ENCODE results near the gene SCGB1C1.
A peak's percentile ranks its signal among the peaks of the same experiment; 100 is the strongest.

The SCGB1C1 gene

DNA sequence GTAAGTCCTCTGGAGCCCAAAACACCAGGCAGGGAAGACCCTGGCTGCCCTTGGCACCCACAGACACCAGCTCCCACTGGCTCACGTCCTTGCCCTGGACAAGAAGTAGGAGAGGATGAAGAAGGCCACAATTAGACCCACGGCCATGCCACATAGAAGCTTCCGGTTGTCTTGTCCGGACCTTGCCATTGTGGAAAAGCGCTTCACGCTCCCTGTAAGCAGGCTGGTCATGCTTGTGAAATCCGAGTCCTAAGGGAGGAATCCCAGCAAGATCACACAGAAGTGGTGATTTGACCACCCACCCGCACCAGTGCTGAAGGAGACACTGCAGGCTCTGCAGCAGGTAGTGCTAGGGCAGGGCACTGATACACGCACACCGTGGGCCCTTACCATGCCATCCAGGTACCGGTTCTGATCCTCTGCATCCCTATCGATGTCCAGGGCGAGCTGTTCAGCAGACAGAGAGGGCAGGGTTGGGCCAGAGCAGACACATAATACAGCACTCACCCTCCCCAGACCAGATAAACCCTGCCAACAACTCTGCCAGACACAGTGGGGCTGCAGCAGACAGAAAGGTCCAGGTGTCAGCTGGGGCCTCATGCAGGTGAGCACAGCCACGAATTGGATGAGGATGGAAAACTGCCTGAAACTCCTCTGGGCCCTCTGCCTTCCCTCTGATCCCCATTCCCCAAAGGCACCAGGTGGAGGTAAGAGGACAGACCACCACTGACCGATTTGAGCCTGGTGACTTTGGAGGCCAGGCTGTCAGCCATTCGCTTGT, 12.5 kb downstream of the SCGB1C1 start:
- DNase-seq, result no peak

DNA sequence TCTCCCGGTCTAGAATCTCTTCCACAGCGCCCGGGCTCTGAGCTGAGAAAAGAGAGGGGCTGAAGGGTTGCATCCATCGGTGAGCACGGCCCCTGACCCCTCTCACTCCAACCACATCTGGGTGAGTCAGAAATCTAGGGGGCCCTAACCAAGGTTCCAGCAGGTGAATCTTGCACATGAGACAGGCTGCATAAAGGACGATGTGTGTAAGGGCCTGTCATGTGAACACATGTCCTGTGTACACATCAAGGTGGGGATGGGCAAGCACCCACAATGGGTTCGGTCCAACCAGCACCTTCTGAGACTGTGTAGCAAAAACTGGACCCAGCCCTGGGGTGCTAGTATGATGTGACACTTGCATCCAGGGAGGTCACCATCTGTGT, 13.1 kb downstream of the SCGB1C1 start:
- no peak for DNase-seq

DNA sequence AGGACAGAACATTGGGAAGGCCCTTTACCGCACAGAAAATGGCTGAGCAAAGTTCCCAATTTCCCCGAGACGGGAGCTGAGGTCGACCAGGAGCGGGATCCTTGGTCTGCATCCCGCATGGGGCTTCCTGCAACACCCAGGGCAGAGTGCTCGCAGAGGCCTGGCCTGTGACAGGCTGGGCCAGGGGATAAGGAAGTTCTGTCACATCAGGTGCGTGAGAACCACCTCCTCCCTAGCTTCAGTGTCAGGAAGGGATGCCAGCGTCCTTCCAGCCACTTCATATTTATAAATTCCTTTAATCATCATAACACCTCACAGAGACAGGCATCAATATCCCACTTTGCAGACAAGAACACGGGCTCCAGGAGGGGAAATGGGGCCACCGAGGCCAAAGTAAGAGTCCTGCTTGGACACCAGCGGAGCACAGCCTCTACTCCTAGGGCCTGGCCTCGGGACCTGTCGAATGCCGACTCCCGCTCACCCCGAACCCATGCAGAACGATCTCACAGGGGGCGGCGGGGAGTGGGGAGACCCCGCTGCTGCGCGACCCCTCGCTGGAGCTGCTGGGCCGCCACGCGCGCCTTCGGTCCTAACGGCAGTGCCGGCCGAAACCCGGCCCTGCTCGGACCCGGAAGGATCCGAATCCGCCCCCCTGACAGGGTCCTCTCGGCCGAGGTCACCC, 13.8 kb downstream of the SCGB1C1 start:
- DNase-seq, result peak; percentile 38

DNA sequence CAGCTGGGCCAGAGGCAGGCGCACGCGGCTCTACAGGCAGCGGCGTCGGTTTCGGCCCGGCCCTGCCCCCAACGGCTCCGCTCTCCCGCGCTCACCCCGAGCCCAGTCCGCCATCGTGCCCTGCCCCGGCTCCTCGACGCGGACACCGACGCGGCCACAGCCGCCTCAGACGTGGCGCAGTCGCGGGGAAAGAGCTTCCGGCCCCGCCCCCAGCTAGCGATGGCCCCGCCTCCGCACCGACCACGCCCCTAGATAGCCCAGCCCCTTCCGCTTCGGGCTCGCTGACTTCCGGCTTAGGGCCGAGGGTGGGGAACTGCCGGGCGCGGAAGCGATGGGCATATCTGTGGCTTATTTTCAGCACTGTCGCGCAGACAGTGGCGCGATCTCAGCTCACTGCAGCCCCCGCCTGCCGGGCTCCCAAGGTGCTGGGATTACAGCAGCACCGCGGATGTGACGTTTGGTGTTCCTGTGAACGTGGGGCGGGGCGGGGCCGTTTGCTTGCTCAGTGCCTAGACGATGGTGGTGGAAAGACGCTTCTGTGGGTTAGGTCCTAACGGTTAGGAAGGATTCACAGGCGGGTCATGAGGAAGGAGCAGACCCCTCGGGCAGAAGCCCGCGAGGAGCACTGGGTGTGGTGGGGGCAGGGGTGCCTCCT, 14.5 kb downstream of the SCGB1C1 start, which contains the start of the genes BET1L and RIC8A:
BET1L (minus strand) TSS at position 192 of the 655 bp plus-strand sequence; CDS start at position 114, 78 bp downstream.
RIC8A (plus strand) TSS at position 501 of the 655 bp plus-strand sequence. CDS start 1,147 bp downstream, outside the sequence.
- peak; percentile 99 for DNase-seq

DNA sequence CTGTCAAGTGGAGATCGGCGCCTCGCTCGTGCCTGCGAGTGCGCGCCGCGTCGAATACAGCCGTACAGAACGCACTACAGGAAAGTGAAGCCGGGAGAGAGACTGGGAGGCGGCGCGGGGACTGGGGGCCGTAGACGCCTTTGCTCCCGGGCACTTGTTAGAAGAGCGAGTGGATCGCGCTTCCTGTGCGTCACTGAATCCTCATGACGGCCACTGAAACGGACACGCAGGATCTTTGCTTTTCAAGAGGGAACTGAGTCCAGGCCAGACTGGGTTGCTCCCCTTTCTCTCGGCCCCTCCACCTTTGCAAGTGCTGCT, 14.9 kb downstream of the SCGB1C1 start:
- no peak for DNase-seq

DNA sequence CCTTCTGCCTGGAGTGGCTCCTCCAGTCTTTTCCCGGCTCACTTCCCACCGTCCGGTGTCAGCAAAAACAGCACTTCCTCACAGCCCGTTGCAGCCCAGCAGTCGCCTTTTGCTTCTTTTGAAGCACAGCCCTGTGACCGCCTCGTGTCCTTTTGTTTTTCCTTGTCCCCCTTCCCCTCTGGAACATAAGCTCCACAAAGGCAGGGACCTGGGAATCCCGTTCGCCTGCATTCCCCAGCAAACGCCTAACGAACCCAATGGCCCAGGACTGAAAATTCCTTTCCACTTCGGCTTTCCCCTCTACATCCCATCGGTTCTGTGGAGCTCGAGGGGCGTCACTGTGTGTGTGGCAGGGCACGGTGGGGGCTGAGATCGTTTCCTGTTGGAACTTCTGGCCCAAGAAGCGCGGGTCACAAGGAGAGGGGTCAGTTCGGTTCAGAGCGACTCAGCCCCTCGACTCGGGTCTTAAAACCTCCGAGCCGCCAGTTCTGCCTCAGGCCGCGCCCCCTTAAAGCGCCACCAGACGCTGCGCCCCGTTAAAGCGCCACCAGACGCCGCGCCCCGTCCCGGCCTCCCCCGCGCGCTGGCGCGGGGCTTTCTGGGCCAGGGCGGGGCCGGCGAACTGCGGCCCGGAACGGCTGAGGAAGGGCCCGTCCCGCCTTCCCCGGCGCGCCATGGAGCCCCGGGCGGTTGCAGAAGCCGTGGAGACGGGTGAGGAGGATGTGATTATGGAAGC, 15.5 kb downstream of the SCGB1C1 start:
- peak; percentile 89 for DNase-seq

DNA sequence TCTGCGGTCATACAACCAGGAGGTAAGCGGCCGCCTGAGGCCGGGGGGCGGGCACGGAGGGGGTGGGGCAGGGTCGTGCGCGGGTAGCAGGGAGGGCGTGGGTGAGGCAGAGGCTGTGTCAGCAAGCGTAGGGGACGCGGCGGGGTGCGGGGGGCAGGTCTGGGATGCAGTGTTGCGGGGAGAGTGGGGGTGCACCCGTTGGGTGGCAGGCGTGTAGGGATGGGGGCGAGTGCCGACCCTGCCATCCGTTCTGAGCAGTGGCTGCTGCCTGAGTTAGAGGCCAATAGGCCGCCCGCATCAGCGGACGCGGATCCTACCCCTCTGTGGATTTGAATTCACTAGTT, 16.0 kb downstream of the SCGB1C1 start:
- no peak for DNase-seq

DNA sequence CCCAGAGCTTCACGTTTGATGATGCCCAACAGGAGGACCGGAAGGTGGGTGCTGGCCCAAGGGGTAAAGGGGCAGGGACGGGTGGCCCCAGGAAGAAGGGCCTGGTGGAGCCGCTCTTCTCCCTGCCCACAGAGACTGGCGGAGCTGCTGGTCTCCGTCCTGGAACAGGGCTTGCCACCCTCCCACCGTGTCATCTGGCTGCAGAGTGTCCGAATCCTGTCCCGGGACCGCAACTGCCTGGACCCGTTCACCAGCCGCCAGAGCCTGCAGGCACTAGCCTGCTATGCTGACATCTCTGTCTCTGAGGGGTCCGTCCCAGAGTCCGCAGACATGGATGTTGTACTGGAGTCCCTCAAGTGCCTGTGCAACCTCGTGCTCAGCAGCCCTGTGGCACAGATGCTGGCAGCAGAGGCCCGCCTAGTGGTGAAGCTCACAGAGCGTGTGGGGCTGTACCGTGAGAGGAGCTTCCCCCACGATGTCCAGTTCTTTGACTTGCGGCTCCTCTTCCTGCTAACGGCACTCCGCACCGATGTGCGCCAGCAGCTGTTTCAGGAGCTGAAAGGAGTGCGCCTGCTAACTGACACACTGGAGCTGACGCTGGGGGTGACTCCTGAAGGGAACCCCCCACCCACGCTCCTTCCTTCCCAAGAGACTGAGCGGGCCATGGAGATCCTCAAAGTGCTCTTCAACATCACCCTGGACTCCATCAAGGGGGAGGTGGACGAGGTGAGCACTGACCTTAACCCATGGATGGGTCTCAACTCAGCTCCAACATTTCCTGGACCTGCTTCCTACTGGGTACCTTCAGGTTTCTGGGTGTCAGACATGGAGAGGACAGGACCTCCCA, 16.6 kb downstream of the SCGB1C1 start:
- no peak for DNase-seq

DNA sequence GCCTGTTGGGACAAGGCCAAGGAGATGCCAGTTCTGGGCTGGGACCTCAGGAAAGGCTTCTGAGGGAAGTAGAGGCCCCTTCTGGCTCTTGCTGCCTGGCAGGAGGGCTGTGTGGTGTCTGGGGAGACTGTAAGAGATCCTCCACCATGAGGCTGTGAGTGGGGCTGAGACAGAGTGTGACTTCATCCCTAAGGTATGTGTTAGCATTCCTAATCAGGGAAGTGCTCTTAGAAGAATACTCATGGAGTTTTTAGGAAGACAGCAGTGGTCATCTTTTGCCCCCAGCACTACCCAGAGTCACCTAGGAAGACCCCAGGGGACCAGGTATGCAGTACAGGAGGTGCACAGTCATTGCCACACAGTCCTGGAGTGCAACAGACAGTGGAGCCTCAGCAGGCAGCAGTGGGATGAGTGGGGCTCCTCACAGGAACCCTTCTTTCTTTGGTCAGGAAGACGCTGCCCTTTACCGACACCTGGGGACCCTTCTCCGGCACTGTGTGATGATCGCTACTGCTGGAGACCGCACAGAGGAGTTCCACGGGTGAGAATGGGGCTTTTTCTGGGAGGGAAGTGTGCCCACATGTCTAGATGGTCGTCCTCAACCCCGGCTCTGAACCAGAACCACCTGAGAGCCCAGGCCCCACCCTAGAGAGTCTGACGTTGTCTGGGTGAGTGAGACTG, 17.4 kb downstream of the SCGB1C1 start:
- no peak for DNase-seq

DNA sequence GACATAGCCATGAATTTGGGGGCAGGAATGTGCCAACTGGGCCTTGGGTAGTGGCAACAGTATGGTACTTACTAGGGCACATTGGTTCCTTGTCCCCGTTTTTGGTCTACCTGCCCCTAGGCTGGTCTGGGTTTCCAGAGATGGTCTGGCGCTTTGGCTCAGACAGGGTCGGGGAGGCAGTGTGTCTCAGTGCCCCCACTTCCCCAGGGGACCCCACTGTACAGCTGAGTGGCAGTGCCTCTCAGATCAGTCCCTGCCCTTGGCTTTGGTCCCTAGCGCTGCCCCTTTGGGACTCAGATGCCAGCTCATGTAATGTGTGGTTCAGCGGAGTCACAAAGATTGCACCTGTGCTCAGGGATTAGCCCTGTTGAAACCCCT, 17.9 kb downstream of the SCGB1C1 start:
- no peak for DNase-seq

DNA sequence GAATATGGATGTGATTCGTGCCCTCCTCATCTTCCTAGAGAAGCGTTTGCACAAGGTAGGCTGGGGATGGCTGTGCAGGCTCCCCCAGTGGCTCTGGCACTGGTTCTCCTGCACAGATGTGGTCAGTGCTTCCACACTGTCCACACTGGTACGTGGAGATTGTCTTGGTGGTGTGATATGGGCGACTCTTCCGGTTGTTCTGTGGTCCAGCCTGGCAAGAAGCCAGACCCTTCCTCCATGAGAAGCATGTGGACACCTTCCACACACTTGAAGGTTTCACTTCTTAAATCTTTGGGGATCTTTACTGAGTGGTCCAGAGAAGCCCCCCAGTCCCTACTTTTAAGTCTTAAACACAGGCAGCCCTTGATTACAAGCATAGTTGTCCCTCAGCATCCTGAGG, 18.4 kb downstream of the SCGB1C1 start:
- DNase-seq, result no peak

DNA sequence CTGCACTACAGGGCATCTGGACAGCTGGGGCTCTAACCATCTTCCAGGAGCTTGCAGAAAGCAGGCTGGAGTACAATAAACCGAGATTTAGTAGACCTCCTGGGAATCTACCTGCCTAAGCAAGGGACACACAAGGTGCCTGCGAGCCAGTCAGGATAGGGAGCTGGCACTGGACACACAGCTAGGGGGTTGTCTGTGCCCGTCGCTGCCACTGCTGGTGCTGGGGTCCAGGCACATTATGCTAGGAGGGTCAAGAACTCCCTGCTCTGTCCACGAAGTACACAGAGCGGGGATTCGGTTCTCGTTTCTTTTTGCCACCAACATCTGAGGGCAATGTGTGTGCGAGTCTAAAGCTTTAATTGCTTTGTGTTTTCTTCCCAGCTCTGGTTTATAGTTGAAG, 18.9 kb downstream of the SCGB1C1 start:
- no peak for DNase-seq

DNA sequence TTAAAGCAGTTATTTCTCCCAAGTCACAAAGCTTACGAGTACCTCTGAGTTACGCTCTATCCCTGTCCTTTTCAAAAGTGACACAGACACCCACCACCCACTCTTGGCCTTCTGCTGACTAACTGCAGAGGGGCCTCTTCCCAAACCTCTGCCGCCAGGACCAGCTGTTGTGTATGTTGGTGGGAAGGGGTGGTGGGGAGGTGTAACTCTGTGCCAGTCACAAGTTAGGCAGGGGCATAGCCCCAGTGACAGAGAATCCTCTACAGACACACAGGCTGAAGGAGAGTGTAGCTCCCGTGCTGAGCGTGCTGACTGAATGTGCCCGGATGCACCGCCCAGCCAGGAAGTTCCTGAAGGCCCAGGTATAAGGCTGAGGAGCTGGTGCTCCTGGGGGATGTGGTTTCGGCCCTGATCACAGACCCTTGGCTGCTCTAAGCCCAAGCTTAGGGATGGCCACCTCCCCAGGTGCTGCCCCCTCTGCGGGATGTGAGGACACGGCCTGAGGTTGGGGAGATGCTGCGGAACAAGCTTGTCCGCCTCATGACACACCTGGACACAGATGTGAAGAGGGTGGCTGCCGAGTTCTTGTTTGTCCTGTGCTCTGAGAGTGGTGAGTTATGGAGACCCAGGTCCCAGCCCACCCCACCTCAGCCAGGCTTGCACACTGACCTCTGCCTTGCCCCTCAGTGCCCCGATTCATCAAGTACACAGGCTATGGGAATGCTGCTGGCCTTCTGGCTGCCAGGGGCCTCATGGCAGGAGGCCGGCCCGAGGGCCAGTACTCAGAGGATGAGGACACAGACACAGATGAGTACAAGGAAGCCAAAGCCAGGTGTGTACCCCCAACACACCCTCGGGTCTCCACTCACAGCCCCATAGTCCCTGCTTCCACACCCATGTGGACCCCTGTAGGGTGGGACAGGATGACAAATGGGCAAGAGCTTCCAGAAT, 19.5 kb downstream of the SCGB1C1 start:
- no peak for DNase-seq

DNA sequence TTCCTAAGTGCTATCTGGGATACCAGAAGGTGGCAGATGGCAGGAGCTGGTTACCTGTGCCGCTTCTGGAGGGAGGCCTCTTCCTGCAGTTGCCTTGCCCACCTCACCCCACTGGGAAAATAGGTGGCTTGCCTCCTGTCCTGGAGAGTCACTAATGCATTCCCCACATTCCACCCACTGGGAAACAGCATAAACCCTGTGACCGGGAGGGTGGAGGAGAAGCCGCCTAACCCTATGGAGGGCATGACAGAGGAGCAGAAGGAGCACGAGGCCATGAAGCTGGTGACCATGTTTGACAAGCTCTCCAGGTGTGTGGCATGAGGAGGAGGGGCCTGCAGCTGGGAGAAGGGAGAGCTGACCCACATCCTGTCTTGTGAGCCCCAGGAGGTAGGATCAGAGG, 20.2 kb downstream of the SCGB1C1 start:
- DNase-seq, result no peak

DNA sequence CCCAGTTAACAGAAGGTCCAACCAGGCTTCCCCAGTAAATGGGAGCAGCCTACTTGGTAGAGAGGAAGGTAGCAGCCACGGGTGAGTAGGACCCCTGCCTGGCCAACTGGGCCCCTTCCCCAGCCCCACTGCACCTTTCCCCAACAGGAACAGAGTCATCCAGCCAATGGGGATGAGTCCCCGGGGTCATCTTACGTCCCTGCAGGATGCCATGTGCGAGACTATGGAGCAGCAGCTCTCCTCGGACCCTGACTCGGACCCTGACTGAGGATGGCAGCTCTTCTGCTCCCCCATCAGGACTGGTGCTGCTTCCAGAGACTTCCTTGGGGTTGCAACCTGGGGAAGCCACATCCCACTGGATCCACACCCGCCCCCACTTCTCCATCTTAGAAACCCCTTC, 21.2 kb downstream of the SCGB1C1 start:
- no peak for DNase-seq

DNA sequence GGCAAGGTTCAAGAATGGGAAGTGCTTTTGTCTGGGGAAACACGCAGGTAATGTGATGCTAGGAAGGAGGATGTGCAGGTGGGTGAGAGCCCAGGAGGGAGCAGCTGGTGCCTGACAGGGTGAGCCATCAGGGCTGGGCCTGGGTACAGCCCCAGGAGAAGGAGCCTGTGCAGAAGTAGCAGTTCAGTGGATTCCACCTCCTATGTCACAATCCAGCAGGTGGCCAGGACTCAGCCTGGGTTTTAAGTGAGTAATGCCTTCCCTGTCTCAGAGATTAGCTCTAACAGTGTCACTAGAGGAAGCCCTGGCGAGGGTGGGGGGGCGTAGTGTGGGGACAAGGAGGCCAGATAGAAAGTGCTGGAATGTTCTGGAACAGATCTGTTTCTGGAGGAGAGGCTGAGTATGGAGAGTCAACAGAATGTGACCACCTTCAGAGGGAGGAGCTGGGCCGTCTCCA, 22.7 kb downstream of the SCGB1C1 start:
- no peak for DNase-seq

DNA sequence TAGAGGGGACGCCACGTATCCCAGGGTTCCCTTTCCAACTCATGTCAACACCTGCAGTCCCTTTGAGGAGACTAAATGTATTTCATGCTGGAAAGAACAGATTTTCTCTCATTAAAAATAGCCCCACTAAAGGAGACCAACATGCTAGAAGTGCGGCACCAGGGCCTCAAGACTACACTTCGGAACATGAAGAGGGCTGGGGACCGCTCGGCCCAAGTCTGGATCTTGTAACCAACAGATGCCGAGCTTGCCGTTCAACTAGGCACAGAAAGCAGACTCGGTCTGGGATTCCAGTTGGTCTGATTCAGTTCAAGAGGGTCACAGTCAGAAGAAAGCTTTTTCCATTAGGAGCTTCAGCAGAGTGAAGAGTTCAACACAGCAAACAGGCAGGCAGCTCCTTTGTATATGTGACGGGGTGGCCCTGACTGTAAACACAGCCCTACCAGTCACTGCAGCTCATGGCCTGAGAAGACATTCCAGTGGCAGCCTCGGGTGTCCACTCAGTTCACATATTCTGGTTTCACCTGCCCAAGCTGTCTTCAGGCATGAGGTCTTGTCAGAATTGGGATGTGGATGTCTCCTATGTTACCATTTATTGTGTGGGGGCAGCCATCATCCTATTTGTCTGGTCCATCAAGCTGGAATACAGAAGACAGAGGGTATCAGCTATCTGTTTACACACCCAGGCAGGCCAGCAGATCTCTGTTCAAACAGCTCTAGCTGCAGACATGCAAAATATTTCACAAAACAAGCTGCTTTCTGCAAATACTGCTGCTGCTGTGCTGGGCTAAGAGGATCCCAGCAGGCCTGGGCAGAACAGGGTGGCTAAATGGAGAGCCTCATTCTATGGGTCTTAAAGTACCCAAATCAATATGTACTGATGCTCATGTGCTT, 23.4 kb downstream of the SCGB1C1 start:
- no peak for DNase-seq

DNA sequence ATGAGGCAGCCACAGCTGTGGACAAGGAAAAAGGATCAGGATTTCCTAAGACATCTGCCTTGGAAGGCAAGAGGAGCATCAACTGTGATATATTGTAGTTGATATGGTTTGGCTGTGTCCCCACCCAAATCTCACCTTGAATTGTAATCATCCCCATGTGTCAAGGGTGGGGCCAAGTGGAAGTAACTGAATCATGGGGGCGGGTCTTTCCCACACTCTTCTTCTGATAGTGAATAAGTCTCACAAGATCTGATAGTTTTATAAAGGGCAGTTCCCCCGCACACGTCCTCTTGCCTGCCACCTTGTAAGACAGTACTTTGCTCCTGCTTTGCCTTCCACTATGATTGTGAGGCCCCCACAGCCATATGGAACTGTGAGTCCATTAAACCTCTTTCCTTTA, 24.8 kb downstream of the SCGB1C1 start:
- DNase-seq, result no peak

DNA sequence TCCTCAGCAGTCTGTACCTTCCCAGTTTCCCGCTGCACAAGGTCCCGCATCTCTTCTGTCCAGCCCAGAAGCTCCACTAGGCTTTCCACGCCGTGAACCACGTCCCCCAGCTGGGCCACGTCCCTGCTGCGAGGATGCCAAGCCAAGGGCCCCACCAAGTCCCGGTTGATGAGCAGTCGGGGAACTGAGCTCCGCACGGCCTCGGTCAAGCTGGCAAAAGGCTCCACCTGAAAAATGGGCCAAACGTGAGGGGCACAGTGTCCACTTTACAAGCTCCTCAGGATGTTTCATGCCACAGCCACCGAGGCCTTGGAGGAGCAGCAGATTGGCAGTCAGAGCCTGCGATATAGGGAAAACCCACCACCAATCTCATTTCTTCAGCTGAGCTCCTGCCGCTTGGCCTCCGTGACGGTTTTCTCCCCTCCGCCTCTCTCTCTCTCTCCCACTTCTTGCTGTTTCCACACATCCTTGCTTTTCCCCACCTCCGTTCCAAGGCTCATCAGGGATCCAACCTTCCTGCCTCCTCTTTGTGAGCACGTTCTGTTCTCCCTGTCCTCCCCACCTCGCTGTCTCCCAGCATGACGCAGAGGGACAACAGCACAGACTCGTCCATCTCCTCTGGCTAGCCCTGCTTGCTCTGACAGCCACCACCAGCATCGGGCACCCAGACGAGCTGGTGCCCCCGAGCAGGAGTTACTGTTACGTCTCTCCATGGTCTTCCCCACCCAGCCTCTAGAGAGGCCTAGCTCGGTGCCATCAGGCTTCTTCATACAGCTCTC, 26.1 kb downstream of the SCGB1C1 start:
- DNase-seq, result no peak

Measured in stimulated activated CD4-positive, alpha-beta T cell treated with anti-CD3 and anti-CD28 coated beads, Interleukin-15, amount 100 ng/mL, for 24 hours (primary cell).